Measurements from ENCODE around the gene PRLH.

PRLH gene

GRCh38 chr2:237552908-237553307, 13.5 kb upstream of the PRLH start:
- no peaks in the 10 kb centered on the region for H3K79me1 ChIP-seq (ENCODE audit: low read depth, low read length)
- no peak overlapping the region for H3K23ac ChIP-seq (ENCODE audit: low read depth, low read length, poor library complexity)
- H3K27me3 ChIP-seq (ENCODE audit: control insufficient read depth in 3 of 3, insufficient read depth in 3 of 3, low read depth in 1 of 3, low read length in 3 of 3), result no peaks in the 10 kb centered on the region
- H3K14ac ChIP-seq (ENCODE audit: low read length), result no peak overlapping the region
- no peaks in the 10 kb centered on the region for H3K36me3 ChIP-seq (replicated peaks in 1 of 2; ENCODE audit: control insufficient read depth in 2 of 2, insufficient read depth in 2 of 2, low read length in 2 of 2)
- no peak overlapping the region for H4K91ac ChIP-seq (ENCODE audit: low read depth, low read length, poor library complexity)
- no peak overlapping the region for H2AK5ac ChIP-seq (ENCODE audit: low read depth, low read length)
- no peak overlapping the region for H2BK5ac ChIP-seq (ENCODE audit: low read length)
- peaks cover 0 to 12% of the 10 kb centered on the region in 2 donors for H3K9me3 ChIP-seq (replicated peaks in 1 of 2; ENCODE audit: control insufficient read depth in 2 of 2, insufficient read depth in 1 of 2, low read depth in 1 of 2, low read length in 2 of 2)
- no peak for DNase-seq (ENCODE audit: low spot score)
- H2BK15ac ChIP-seq (ENCODE audit: low read length), result no peak overlapping the region
- H2BK12ac ChIP-seq (ENCODE audit: low read length), result no peak overlapping the region
- H3K18ac ChIP-seq (ENCODE audit: low read length), result no peak overlapping the region
- WGBS, 2 donors (ENCODE audit: extremely low coverage in 2 of 2, insufficient read length in 2 of 2, insufficient replicate concordance in 1 of 2), result no CpG with 5 or more reads among the region's 6 CpGs
- H3K9ac ChIP-seq (ENCODE audit: low read depth, low read length, poor library complexity), result no peak overlapping the region
- no peak overlapping the region for H3K4me3 ChIP-seq (ENCODE audit: low read length in 2 of 2)
- peaks cover 0 to 2% of the 10 kb centered on the region in 2 donors for H3K4me1 ChIP-seq (ENCODE audit: control insufficient read depth in 2 of 2, insufficient read depth in 1 of 2, low read depth in 1 of 2, low read length in 2 of 2)
- H2AFZ ChIP-seq (ENCODE audit: low read length), result no peak overlapping the region
- H3K27ac ChIP-seq (replicated peaks; ENCODE audit: low read length), result no peak overlapping the region
- no peak overlapping the region for H4K8ac ChIP-seq (ENCODE audit: low read depth, low read length)
- H3K4me2 ChIP-seq (ENCODE audit: insufficient read depth, low read length, poor library complexity, severe bottlenecking), result no peak overlapping the region
- H2BK120ac ChIP-seq (ENCODE audit: low read depth, low read length), result no peak overlapping the region
- H3K4ac ChIP-seq (ENCODE audit: low read length), result no peak overlapping the region

GRCh38 chr2:237553948-237554347, 12.4 kb upstream of the PRLH start:
- Histone ChIP-seq H3K79me1 (ENCODE audit: low read depth, low read length) (no peaks in the 10 kb centered on the region), H3K4me1 (ENCODE audit: control insufficient read depth in 2 of 2, insufficient read depth in 1 of 2, low read depth in 1 of 2, low read length in 2 of 2) (peaks cover 0 to 2% of the 10 kb centered on the region in 2 donors), H3K18ac (ENCODE audit: low read length) (no peak overlapping the region), H2BK15ac (ENCODE audit: low read length) (no peak overlapping the region), H3K14ac (ENCODE audit: low read length) (no peak overlapping the region), H3K4ac (ENCODE audit: low read length) (no peak overlapping the region), H2BK12ac (ENCODE audit: low read length) (no peak overlapping the region), H3K4me2 (ENCODE audit: insufficient read depth, low read length, poor library complexity, severe bottlenecking) (no peak overlapping the region), H4K91ac (ENCODE audit: low read depth, low read length, poor library complexity) (no peak overlapping the region), H2BK5ac (ENCODE audit: low read length) (no peak overlapping the region), H3K4me3 (ENCODE audit: low read length in 2 of 2) (peak overlapping the region in 1 of 2 donors; percentile 38), H3K9ac (ENCODE audit: low read depth, low read length, poor library complexity) (no peak overlapping the region), H3K27me3 (ENCODE audit: control insufficient read depth in 3 of 3, insufficient read depth in 3 of 3, low read depth in 1 of 3, low read length in 3 of 3) (no peaks in the 10 kb centered on the region), H3K36me3 (replicated peaks in 1 of 2; ENCODE audit: control insufficient read depth in 2 of 2, insufficient read depth in 2 of 2, low read length in 2 of 2) (no peaks in the 10 kb centered on the region), H3K23ac (ENCODE audit: low read depth, low read length, poor library complexity) (no peak overlapping the region), H3K9me3 (replicated peaks in 1 of 2; ENCODE audit: control insufficient read depth in 2 of 2, insufficient read depth in 1 of 2, low read depth in 1 of 2, low read length in 2 of 2) (peaks cover 0 to 12% of the 10 kb centered on the region in 2 donors), H3K27ac (replicated peaks; ENCODE audit: low read length) (no peak overlapping the region), H4K8ac (ENCODE audit: low read depth, low read length) (no peak overlapping the region), H2AFZ (ENCODE audit: low read length) (no peak overlapping the region), H2AK5ac (ENCODE audit: low read depth, low read length) (no peak overlapping the region), H2BK120ac (ENCODE audit: low read depth, low read length) (no peak overlapping the region)
- DNase-seq (ENCODE audit: low spot score), result no peak
- no CpG with 5 or more reads among the region's 7 CpGs for WGBS, 2 donors (ENCODE audit: extremely low coverage in 2 of 2, insufficient read length in 2 of 2, insufficient replicate concordance in 1 of 2)

GRCh38 chr2:237555560-237555959, 10.8 kb upstream of the PRLH start:
- Histone ChIP-seq H3K27ac (replicated peaks; ENCODE audit: low read length) (no peak overlapping the region), H3K4ac (ENCODE audit: low read length) (no peak overlapping the region), H3K4me3 (ENCODE audit: low read length in 2 of 2) (no peak overlapping the region), H3K14ac (ENCODE audit: low read length) (no peak overlapping the region), H3K36me3 (replicated peaks in 1 of 2; ENCODE audit: control insufficient read depth in 2 of 2, insufficient read depth in 2 of 2, low read length in 2 of 2) (no peaks in the 10 kb centered on the region), H2BK120ac (ENCODE audit: low read depth, low read length) (no peak overlapping the region), H3K9ac (ENCODE audit: low read depth, low read length, poor library complexity) (no peak overlapping the region), H2BK12ac (ENCODE audit: low read length) (no peak overlapping the region), H2AK5ac (ENCODE audit: low read depth, low read length) (no peak overlapping the region), H3K9me3 (replicated peaks in 1 of 2; ENCODE audit: control insufficient read depth in 2 of 2, insufficient read depth in 1 of 2, low read depth in 1 of 2, low read length in 2 of 2) (peaks cover 0 to 12% of the 10 kb centered on the region in 2 donors), H3K79me1 (ENCODE audit: low read depth, low read length) (no peaks in the 10 kb centered on the region), H2AFZ (ENCODE audit: low read length) (no peak overlapping the region), H3K4me2 (ENCODE audit: insufficient read depth, low read length, poor library complexity, severe bottlenecking) (no peak overlapping the region), H4K91ac (ENCODE audit: low read depth, low read length, poor library complexity) (no peak overlapping the region), H2BK5ac (ENCODE audit: low read length) (no peak overlapping the region), H3K18ac (ENCODE audit: low read length) (no peak overlapping the region), H3K27me3 (ENCODE audit: control insufficient read depth in 3 of 3, insufficient read depth in 3 of 3, low read depth in 1 of 3, low read length in 3 of 3) (no peaks in the 10 kb centered on the region), H3K4me1 (ENCODE audit: control insufficient read depth in 2 of 2, insufficient read depth in 1 of 2, low read depth in 1 of 2, low read length in 2 of 2) (no peaks in the 10 kb centered on the region), H3K23ac (ENCODE audit: low read depth, low read length, poor library complexity) (no peak overlapping the region), H4K8ac (ENCODE audit: low read depth, low read length) (no peak overlapping the region), H2BK15ac (ENCODE audit: low read length) (no peak overlapping the region)
- WGBS, 2 donors (ENCODE audit: extremely low coverage in 2 of 2, insufficient read length in 2 of 2, insufficient replicate concordance in 1 of 2), result no CpG with 5 or more reads among the region's 1 CpG
- no peak for DNase-seq (ENCODE audit: low spot score)

- no CpG with 5 or more reads among the region's 11 CpGs for WGBS, 2 donors (ENCODE audit: extremely low coverage in 2 of 2, insufficient read length in 2 of 2, insufficient replicate concordance in 1 of 2)
- Histone ChIP-seq H3K18ac (ENCODE audit: low read length) (no peak overlapping the region), H3K23ac (ENCODE audit: low read depth, low read length, poor library complexity) (no peak overlapping the region), H3K36me3 (replicated peaks in 1 of 2; ENCODE audit: control insufficient read depth in 2 of 2, insufficient read depth in 2 of 2, low read length in 2 of 2) (no peaks in the 10 kb centered on the region), H2AK5ac (ENCODE audit: low read depth, low read length) (no peak overlapping the region), H3K9ac (ENCODE audit: low read depth, low read length, poor library complexity) (no peak overlapping the region), H3K27me3 (ENCODE audit: control insufficient read depth in 3 of 3, insufficient read depth in 3 of 3, low read depth in 1 of 3, low read length in 3 of 3) (peaks cover 0 to 2% (median 0%) of the 10 kb centered on the region in 3 experiments), H3K4me2 (ENCODE audit: insufficient read depth, low read length, poor library complexity, severe bottlenecking) (no peak overlapping the region), H3K14ac (ENCODE audit: low read length) (no peak overlapping the region), H4K8ac (ENCODE audit: low read depth, low read length) (no peak overlapping the region), H3K4ac (ENCODE audit: low read length) (no peak overlapping the region), H2BK5ac (ENCODE audit: low read length) (no peak overlapping the region), H2BK120ac (ENCODE audit: low read depth, low read length) (no peak overlapping the region), H4K91ac (ENCODE audit: low read depth, low read length, poor library complexity) (no peak overlapping the region), H3K27ac (replicated peaks; ENCODE audit: low read length) (no peak overlapping the region), H3K9me3 (replicated peaks in 1 of 2; ENCODE audit: control insufficient read depth in 2 of 2, insufficient read depth in 1 of 2, low read depth in 1 of 2, low read length in 2 of 2) (peaks cover 0 to 12% of the 10 kb centered on the region in 2 donors), H3K4me1 (ENCODE audit: control insufficient read depth in 2 of 2, insufficient read depth in 1 of 2, low read depth in 1 of 2, low read length in 2 of 2) (no peaks in the 10 kb centered on the region), H2AFZ (ENCODE audit: low read length) (no peak overlapping the region), H2BK15ac (ENCODE audit: low read length) (no peak overlapping the region), H2BK12ac (ENCODE audit: low read length) (no peak overlapping the region), H3K79me1 (ENCODE audit: low read depth, low read length) (no peaks in the 10 kb centered on the region), H3K4me3 (ENCODE audit: low read length in 2 of 2) (no peak overlapping the region)
- DNase-seq (ENCODE audit: low spot score), result no peak
Measured at GRCh38 chr2:237556773-237557632, 9.4 kb upstream of the PRLH start.
